HFF-Myc (cell line): Measurements from ENCODE around the gene FBXO45.
"Not testable (repeated sequence)": the region's sequence is repeated elsewhere in the genome, so short reads cannot be mapped to it uniquely, and the experiment has no call there.

ENCODE experiments used
- DNase-seq: peaks from one replicate; pipeline ENCODE4 v3.0.0-alpha.2; 2011; ENCODE audit warnings: low read depth; ENCODE audit errors: extremely low read depth
- H3K4me3 ChIP-seq: replicated peaks from 2 replicates; pipeline ENCODE4 v1.5.1; 2011; ENCODE audit warnings: low read depth, mild to moderate bottlenecking, control low read depth, low read length
- CTCF ChIP-seq: IDR thresholded peaks from 2 replicates; pipeline ENCODE4 v1.5.1; 2012; ENCODE audit warnings: mild to moderate bottlenecking, low read depth, low read length, control low read depth; ENCODE audit errors: missing control alignments

Gene FBXO45

GRCh38 chr3:196617256-196617655, 48.8 kb downstream of the FBXO45 start:
- TF ChIP-seq CTCF: no peak
- H3K4me3 ChIP-seq: no peak overlapping the region
- DNase-seq: no peak

- no peak for TF ChIP-seq CTCF
- DNase-seq: no peak
- no peak overlapping the region for H3K4me3 ChIP-seq
Observed at GRCh38 chr3:196619223-196619622, 50.8 kb downstream of the FBXO45 start.

- H3K4me3 ChIP-seq, DNase-seq: not testable (repeated sequence)
Observed at GRCh38 chr3:196619627-196620026, 51.2 kb downstream of the FBXO45 start.

GRCh38 chr3:196620161-196620604, 51.7 kb downstream of the FBXO45 start:
- DNase-seq: no peak
- H3K4me3 ChIP-seq: no peak overlapping the region
- no peak for TF ChIP-seq CTCF

- no peak for TF ChIP-seq CTCF
- no peak overlapping the region for H3K4me3 ChIP-seq
- DNase-seq: no peak
Observed at GRCh38 chr3:196620684-196621083, 52.2 kb downstream of the FBXO45 start.

GRCh38 chr3:196621611-196622010, 53.2 kb downstream of the FBXO45 start:
- TF ChIP-seq CTCF: no peak
- H3K4me3 ChIP-seq: no peak overlapping the region
- no peak for DNase-seq

GRCh38 chr3:196624067-196624790, 55.8 kb downstream of the FBXO45 start:
- no peak for TF ChIP-seq CTCF
- no peak for DNase-seq
- H3K4me3 ChIP-seq: no peak overlapping the region
